Myocyte (in vitro differentiated cells): ENCODE data around the gene NPLOC4. TPM values are rescaled to one million over a fixed set of nuclear protein-coding genes. Genes with fewer than 3 reads are reported as not detected.

Source experiments
- DNase-seq: peaks from one replicate; pipeline ENCODE4 v3.0.0-alpha.2; 2012; ENCODE audit warnings: low read depth
- total RNA-seq: library from RNA; depleted of rRNA; stranded (reverse); fragments of >200 nt; gene quantifications from 2 replicates; pipeline ENCODE4 v1.2.3, GENCODE V29; 2014

NPLOC4 gene
- total RNA-seq, 1 donor from 2014 or later = 96.8 TPM

GRCh38 chr17:81509972-81510784 lies 126.7 kb downstream of the NPLOC4 start:
- peak; percentile 45 for DNase-seq

DNA sequence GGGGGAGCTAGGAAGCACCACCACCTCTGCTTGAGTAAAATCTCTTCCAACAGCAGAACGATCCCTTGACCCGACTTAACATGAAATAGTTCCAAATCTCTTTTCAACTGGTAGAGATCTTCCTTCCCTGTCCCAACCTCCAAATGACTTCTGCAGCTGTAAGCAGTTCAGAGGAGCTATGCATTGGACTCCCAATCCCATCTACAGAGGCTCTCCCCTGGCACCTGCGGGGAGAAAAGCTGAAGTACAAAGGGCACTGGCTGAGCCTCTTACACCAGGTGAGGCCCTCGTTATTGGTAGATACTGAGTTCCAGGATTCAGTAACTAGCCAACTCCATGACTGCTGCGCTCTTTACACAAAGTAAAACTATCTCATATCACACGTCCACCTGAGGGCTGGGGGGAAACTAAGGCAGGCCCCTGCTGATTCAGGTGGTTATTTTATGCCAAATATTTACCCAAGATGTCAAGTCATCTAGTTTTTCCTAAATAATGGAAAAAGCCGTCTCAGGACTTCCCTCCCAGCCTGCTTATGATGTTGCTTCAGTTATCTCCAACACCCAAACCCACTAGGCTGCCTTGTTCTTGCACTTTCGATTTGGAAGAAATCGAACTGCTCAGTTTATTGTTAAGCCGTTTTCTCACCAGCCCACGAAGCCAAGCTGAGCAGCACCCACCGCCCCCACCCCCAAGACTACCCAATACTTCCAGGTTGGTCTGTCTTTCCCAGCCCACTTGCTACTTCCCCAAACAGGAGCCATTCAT lies 127.5 kb downstream of the NPLOC4 start:
- peak; percentile 38 for DNase-seq

GRCh38 chr17:81508639-81509206 lies 128.2 kb downstream of the NPLOC4 start:
- DNase-seq = peak; percentile 55

Other genes starting within 250 kb of the NPLOC4 start
- 5.5 and 5.7 TPM in 2 replicates for gene BAHCC1, start 241.7 kb downstream of the NPLOC4 start, total RNA-seq
- gene ACTG1, start 124.3 kb downstream of the NPLOC4 start, total RNA-seq = 1,458 and 1,934 TPM in 2 replicates
- 1.5 and 3.0 TPM in 2 replicates for gene FSCN2, start 108.7 kb downstream of the NPLOC4 start, total RNA-seq
- 29.3 and 44.2 TPM in 2 replicates for gene FAAP100, start 84.8 kb downstream of the NPLOC4 start, total RNA-seq
- 7.3 and 10.6 TPM in 2 replicates for gene TSPAN10, start 84 bp upstream of the NPLOC4 start, total RNA-seq
- not detected in 2 replicates for gene PDE6G, start 19.4 kb upstream of the NPLOC4 start, total RNA-seq
- 33.8 and 35.7 TPM in 2 replicates for gene OXLD1, start 29.5 kb upstream of the NPLOC4 start, total RNA-seq
- gene CCDC137, start 29.6 kb upstream of the NPLOC4 start, total RNA-seq = 12.5 and 16.5 TPM in 2 replicates
- gene ARL16, start 46.7 kb upstream of the NPLOC4 start, total RNA-seq = 29.4 and 38.5 TPM in 2 replicates
- 101 and 123 TPM in 2 replicates for gene HGS, start 46.9 kb upstream of the NPLOC4 start, total RNA-seq
- 16.2 and 26.6 TPM in 2 replicates for gene MRPL12, start 66.3 kb upstream of the NPLOC4 start, total RNA-seq
- gene SLC25A10, start 75.2 kb upstream of the NPLOC4 start, total RNA-seq = 11.1 and 19.4 TPM in 2 replicates
- gene GCGR, start 167.0 kb upstream of the NPLOC4 start, total RNA-seq = not detected in 2 replicates
- gene MCRIP1, start 196.2 kb upstream of the NPLOC4 start, total RNA-seq = 100 and 132 TPM in 2 replicates
- 12.7 and 29.7 TPM in 2 replicates for gene PPP1R27, start 197.9 kb upstream of the NPLOC4 start, total RNA-seq
- 1,674 and 2,691 TPM in 2 replicates for gene P4HB, start 223.4 kb upstream of the NPLOC4 start, total RNA-seq
- gene ARHGDIA, start 234.2 kb upstream of the NPLOC4 start, total RNA-seq = 157 and 161 TPM in 2 replicates